Stimulated activated CD8-positive, alpha-beta memory T cell treated with anti-CD3 and anti-CD28 coated beads, Interleukin-12 subunit alpha, Interleukin-12 subunit beta, amount 100 ng/mL, for 24 hours (primary cell): ENCODE data around the gene ZNF732.
A peak's percentile ranks its signal among the peaks of the same experiment; 100 is the strongest.
"Not testable (repeated sequence)": the region's sequence is repeated elsewhere in the genome, so short reads cannot be mapped to it uniquely, and the experiment has no call there.

Experiments used
- DNase-seq: peaks from one replicate; pipeline ENCODE4 v3.0.0-alpha.2; 2020; ENCODE audit errors: extremely low read depth

ZNF732 gene

DNA sequence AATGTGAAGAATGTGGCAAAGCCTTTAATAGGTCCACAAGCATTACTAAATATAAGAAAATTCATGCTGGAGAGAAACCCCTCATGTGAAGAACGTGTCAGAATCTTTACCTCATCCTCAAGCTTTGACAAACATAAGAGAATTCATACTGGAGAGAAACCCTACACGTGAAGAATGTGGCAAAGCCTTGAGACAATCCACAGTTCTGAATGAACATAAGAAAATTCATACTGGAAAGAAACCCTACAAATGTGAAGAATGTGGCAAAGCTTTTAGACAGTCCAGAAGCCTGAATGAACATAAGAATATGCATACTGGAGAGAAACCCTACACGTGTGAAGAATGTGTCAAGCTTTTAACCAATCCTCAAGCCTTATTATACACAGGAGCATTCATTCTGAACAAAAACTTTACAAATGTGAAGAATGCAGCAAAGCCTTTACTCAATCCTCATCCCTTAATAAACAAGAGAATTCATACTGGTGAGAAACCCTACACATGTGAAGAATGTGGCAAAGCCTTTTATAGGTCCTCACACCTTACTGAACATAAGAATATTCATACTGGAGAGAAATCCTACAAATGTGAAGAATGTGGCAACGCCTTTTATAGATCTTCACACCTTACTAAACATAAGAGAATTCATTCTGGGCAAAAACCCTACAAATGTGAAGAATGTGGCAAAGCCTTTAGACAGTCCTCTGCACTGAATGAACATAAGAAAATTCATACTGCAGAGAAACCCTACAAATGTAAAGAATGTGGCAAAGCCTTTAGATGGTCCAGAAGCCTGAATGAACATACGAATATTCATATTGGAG, 51.1 kb downstream of the ZNF732 start:
- DNase-seq, result no peak

DNA sequence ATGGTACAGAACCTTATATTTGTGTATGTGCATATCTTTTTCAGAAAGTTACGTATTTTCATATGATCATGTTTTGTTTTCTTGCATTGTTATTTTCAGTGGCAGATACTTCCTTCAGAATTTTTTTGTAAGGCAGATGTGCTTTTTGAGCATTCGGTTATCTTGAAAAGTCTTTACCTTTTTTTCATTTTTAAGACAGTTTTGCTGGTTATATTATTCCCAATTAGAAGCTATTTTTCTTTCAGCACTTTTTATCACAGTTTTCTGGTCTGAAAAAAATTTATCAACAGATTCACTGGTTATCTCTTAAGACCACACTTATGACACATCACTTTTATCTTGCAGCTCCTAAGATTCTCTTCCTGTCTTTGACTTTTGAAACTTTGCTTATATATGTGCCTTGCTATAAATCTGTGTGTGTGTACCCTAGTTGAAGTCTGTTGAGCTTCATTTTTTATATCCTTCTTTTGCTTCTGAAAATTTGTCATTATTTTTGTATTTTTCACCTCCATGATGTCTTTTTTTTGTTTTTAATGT, 53.1 kb downstream of the ZNF732 start:
- no peak for DNase-seq

DNA sequence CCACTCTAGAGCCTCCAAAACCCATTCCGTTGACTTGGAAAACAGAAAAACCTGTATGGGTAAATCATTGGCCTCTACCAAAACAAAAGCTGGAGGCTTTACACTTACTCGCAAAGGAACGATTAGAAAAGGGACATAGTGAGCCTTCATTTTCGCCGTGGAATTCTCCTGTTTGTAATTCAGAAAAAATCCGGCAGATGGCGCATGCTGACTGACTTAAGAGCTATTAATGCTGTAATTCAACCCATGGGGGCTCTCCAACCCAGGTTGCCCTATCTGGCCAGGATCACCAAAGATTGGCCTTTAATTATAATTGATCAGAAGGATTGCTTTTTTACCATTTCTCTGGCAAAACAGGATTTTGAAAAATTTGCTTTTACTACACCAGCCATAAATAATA, 60.8 kb downstream of the ZNF732 start:
- no peak for DNase-seq

DNA sequence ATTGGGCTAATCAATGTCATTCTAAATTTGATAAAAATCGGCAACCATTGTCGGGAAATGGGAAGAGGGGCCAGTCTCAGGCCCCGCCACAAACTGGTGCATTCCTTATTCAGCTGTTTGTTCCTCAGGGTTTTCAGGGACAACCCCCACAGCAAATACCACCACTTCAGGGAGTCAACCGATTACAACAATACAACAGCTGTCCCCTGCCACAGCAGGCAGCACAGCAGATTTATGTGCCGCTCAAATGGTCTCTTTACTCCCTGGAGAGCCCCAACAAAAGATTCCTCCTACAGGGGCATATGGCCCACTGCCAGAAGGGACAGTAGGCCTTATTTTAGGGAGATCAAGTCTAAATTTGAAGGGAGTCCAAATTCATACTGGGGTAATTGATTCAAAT, 61.8 kb downstream of the ZNF732 start:
- no peak for DNase-seq

DNA sequence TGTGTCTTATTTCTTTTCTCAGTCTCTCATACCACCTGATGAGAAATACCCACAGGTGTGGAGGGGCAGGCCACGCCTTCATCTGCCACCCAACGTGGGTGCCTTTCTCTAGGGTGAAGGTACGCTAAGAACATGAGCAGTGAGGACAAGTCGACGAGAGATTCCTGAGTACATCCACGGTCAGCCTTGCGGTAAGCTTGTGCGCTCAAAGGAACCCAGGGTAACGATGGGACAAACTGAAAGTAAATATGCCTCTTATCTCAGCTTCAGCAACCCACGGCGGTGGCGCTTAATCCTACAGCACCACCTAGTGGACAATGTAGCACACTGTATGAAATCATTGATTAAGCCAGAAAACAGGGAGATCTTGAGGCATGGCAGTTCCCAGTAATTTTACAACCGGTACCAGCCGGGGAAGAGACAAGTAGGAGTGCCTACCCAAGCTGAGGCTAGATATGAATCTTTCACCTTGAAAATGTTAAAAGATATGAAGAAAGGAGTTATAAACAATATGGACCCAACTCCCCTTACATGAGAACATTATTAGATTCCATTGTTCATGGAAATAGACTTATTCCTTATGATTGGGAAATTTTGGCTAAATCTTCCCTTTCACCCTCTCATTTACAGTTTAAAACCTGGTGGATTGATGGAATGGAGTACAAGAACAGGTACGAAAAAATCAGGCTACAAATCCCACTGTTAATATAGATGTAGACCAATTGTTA, 63.0 kb downstream of the ZNF732 start:
- DNase-seq, result peak; percentile 10

DNA sequence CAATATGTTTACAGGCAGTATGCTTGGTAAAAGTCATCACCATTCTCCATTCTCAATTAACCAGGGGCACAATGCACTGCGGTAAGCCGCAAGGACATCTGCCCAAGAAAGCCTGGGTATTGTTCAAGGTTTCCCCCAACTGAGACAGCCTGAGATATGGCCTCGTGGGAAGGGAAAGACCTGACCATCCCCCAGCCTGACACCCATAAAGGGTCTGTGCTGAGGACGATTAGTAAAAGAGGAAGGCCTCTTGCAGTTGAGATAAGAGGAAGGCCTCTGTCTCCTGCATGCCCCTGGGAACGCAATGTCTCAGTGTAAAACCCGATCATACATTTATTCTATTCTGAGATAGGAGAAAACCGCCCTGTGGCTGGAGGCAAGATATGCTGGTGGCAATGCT, 63.9 kb downstream of the ZNF732 start:
- not testable (repeated sequence) for DNase-seq

DNA sequence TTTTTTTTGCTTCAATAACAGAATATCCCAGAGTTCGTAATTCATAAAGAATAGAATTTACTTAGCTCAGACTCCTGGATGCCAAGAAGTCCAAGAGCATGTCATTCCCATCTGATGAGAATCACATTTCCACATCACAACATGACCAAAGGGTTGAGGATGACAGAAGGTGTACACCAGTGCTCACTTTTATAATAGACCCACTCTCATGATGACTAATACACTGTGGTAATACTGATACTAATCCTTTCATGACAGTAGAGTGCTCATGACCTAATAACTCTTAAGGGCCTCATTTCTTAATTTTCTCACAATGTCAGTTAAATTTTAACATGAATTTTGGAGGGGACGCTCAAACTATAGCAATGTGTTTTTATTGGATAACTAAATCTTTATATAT, 69.2 kb downstream of the ZNF732 start:
- DNase-seq, result no peak

DNA sequence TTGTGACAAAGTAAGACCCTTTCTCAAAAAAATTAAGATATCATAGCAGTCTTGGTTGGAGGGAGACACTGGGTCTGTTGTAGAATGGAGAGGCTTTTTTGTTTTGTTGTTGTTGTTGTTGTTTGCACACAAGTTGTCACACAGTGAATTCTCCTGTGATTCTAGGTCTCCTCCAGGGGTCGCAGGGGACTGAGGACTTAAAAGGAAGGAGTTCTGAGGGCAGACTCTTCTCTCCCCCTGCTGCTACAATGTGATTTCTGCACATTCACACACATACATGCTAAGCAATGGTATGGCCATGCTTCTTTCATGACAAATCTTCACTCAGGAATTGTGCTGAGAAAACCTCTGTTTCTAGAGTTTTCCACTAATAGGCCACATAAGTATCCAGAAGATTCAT, 71.1 kb downstream of the ZNF732 start:
- DNase-seq, result no peak

DNA sequence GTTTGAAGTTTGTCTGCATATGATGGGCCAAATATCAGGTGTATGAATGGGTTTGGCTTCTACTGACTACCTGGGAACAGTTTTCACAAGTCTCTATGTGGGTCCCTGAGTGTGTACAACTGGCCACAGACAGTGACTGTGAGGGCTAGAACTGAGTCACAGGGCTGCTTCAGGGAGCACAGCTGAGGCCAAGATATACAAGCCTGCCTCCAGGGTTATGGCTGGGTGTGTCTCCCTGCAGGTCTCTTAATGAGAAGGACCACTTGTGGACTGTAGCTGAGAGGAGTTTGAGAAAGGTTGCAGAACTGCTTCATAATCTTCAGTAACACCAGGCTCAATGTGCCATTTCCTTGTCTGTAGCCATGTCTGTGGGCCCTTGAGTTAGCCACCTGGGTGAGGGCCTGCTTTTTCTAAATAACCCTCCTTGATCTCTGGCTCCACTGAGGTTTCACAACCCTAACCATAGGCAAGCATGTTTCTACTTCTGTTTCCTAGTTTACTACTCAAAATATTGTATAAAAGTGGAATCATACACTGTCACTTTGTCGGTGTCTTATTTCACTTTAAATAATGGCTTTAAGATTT, 81.3 kb downstream of the ZNF732 start:
- DNase-seq, result no peak
